AG09319 (cell line): ENCODE results near the gene CHD6.

ENCODE experiments used
- DNase-seq: peaks from one replicate; pipeline ENCODE4 v3.0.0-alpha.2; 2010; ENCODE audit warnings: low read depth; ENCODE audit errors: extremely low read depth
- TF ChIP-seq, protein P1 (sequence below): IDR thresholded peaks from 2 replicates; pipeline ENCODE4 v1.5.1; 2011; ENCODE audit warnings: low read depth, mild to moderate bottlenecking, inconsistent platforms, low read length, moderate library complexity

The CHD6 gene

GRCh38 chr20:41362748-41363140 is 255.4 kb downstream of the CHD6 start:
- DNase-seq = no peak
- TF ChIP-seq, protein P1, sequence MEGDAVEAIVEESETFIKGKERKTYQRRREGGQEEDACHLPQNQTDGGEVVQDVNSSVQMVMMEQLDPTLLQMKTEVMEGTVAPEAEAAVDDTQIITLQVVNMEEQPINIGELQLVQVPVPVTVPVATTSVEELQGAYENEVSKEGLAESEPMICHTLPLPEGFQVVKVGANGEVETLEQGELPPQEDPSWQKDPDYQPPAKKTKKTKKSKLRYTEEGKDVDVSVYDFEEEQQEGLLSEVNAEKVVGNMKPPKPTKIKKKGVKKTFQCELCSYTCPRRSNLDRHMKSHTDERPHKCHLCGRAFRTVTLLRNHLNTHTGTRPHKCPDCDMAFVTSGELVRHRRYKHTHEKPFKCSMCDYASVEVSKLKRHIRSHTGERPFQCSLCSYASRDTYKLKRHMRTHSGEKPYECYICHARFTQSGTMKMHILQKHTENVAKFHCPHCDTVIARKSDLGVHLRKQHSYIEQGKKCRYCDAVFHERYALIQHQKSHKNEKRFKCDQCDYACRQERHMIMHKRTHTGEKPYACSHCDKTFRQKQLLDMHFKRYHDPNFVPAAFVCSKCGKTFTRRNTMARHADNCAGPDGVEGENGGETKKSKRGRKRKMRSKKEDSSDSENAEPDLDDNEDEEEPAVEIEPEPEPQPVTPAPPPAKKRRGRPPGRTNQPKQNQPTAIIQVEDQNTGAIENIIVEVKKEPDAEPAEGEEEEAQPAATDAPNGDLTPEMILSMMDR = no peak

GRCh38 chr20:41361757-41362747 is 256.1 kb downstream of the CHD6 start:
- TF ChIP-seq, protein P1 = no peak
- no peak for DNase-seq

GRCh38 chr20:41360831-41361756 is 257.1 kb downstream of the CHD6 start:
- DNase-seq = no peak
- TF ChIP-seq, protein P1 = no peak

- TF ChIP-seq, protein P1 = no peak
Measured at GRCh38 chr20:41359541-41360011, 258.6 kb downstream of the CHD6 start.

DNA sequence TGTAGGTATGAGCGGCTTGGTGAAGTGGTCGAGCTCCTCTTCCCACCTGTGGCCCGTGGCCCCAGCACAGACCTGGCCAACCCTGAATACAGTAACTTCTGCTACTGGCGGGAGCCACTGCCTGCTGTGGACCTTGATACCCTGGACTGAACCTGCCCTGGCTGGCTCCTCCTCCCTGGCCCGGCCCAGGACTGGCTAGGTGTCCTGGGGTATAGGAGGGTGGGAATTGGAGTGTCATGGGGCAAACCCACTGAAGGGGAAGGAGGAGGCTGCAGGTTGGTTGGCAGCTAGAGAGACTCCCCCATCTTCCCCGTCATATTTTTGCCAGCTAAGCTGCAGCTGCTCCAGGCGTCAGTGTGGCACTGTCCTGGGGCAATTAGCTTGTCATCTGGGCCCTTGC is 259.5 kb downstream of the CHD6 start:
- TF ChIP-seq, protein P1 = no peak
- DNase-seq = no peak

More at GRCh38 chr20:41359541-41360011, 258.6 kb downstream of the CHD6 start:
- DNase-seq = no peak

- TF ChIP-seq, protein P1 = no peak
Measured at GRCh38 chr20:41358230-41358629, 259.9 kb downstream of the CHD6 start.

More at GRCh38 chr20:41358230-41358629, 259.9 kb downstream of the CHD6 start:
- DNase-seq = no peak
